ENCODE results near the gene RMC1. TPM values are rescaled to one million over a fixed set of nuclear protein-coding genes. Genes with fewer than 3 reads are reported as not detected.
"Not testable (repeated sequence)": the region's sequence is repeated elsewhere in the genome, so short reads cannot be mapped to it uniquely, and the experiment has no call there.

The RMC1 gene
- total RNA-seq, 1 donor from 2014 or later: 18.1 TPM

DNA sequence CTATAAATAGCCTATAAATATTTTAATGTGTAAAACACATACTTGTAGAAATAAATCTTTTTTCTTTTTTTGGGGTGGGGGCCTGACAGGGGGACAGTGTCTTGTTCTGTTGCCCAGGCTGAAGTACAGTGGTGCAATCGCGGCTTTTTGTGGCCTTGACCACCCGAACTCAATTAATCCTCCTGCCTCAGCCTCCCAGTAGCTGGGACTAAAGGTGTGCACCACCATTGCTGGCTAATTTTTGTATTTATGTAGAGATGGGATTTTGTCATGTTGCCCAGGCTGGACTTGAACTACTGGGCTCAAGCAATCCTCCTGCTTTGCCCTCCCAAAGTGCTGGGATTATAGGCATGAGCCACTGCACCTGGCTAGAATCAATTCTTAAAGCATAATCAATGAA, 45.4 kb downstream of the RMC1 start:
- intact Hi-C loops (cut with DNase I): no loop called here
- no peak for DNase-seq (ENCODE audit: low spot score)

DNA sequence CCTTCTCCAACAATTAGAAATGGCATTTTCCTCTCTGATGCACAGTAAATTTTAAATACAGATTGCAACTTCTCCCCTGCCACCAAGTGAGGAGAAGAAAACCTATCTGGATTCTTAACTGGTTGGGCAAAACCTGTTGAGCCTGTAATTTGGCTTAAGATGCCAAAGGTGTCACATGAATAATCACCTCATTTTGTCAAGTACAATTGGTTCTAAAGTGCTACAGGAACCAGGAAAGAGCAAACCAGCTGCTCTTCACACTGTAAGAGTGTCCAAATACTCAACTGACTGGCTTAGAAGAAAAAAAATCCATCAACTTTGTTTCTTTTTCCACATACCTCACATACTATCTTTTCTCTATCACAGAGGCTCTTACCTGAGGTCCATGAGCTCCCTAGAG, 47.6 kb downstream of the RMC1 start:
- no peak for DNase-seq (ENCODE audit: low spot score)
- intact Hi-C loops (cut with DNase I): no loop called here

DNA sequence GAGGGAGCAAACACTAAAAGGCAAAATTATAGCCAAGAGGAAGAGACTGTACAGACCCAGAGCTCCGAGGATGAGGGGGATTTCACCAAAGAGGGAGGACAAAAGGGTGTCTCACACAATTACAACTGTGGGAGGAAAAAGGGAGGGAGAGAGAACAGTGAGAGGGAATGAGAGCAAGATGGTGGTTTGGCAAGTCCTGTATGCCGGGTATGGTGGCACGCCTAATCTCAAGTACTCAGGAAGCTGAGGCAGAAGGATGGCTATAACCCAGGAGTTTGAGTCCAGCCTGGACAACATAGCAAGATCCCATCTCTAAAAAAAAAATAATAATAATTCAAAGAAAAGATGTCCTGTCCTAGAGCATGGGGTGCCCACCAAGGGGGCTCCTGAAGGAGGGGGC, 48.7 kb downstream of the RMC1 start:
- intact Hi-C loops (cut with DNase I): no loop called here
- DNase-seq (ENCODE audit: low spot score): no peak

DNA sequence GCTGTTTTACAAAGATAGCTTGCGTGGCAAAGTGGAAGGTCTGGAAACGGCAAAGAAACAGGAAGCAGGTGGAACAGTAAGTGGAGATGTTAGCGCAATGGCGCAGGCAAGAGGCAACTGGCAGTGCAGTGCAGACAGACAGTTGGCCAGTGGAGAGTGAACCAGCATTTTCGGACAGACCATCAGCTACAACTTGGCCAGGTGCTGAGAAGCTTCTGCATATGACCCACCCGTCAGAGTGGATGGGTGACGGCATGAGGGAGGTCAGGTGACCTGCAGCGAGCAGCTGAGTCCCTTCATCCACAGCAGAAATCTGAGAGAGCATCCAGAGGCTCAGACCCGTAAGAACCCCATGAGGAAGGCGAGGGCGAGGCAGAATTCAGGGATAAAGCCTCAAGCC, 49.2 kb downstream of the RMC1 start:
- DNase-seq (ENCODE audit: low spot score): no peak
- intact Hi-C loops (cut with DNase I): no loop called here

DNA sequence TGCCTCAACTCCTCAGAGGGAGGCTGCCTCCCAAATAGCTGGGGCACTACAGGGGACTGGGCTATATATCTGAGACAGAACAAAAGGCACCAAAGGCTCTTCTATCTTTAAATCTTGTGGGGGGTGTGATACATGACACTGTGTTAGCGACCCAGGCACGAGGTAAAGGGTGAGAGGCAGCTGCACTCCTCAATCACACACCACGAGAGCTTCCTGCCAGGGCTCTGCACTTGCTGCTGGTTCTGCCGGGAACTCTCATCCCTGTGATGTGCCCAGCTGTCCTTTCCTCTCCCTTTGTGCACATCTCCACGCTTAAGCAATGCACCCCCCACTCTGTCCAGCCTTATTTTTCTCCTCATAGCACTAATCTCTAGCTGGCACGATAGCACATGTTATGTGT, 50.6 kb downstream of the RMC1 start:
- intact Hi-C loops (cut with DNase I): no loop called here
- DNase-seq (ENCODE audit: low spot score): no peak

DNA sequence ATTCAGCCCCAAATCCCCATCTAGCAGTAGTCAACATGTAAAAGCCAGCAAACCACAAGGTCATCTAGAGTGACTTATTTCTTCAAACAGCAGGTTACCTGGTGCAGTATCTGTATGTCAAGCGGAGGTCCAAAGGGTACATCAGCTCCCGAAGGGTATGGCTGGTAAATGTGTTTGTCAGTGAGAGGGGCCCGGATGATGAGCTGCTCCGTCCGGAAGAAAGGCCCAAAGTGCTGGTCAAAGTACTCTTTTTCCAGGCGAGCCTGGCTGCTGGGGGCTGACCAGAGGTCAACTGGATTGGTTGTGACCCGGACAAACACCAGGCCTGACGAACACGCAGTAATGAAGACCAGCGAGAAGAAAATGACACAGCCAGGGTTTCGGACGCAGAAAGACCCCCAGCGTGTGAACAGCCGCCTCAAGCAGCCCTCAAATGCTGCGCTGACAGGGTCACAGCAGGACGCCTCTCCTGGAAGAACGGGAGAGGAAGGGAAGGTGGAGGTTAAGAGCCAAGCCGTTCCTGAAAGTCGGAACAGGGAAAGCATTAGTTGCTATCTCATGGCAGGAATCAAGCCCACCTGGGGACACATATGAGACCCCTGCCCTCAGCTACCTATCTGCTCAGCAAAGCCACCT, 53.0 kb downstream of the RMC1 start:
- intact Hi-C loops (cut with DNase I): no loop called here
- no peak for DNase-seq (ENCODE audit: low spot score)

DNA sequence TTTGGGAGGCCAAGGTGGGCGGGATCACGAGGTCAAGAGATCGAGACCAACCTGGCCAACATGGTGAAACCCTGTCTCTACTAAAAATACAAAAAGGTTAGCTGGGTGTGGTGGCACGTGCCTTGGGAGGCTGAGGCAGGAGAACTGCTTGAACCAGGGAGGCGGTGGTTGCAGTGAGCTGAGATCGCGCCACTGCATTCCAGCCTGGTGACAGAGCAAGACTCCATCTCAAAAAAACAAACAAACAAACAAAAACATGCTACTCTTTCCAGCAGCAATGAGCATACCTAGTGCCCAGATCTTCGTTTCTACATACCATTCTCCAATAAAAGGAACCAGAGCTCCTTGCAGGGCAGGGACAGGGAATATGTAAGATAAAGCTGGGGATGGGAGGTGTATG, 54.2 kb downstream of the RMC1 start:
- intact Hi-C loops (cut with DNase I); DNase-seq (ENCODE audit: low spot score): not testable (repeated sequence)

DNA sequence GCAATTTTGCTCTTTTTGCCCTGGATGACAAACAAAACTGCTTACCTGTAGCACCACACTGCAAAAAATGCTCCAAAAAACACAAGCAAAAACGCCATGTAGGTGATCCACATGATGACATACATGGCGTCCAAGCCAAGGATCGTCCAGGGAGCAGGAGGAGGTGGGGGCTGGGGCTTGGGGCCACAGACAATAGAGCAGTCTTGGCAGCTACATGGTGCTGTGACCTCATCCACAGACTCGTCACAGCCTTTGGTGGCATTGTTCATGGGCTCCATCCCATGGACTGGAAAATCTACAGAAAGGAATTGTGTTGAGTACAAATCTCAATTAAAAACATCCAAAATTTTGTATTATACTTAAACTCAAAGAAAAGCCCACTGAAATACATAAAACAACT, 56.9 kb downstream of the RMC1 start:
- no peak for DNase-seq (ENCODE audit: low spot score)
- intact Hi-C loops (cut with DNase I): no loop called here

DNA sequence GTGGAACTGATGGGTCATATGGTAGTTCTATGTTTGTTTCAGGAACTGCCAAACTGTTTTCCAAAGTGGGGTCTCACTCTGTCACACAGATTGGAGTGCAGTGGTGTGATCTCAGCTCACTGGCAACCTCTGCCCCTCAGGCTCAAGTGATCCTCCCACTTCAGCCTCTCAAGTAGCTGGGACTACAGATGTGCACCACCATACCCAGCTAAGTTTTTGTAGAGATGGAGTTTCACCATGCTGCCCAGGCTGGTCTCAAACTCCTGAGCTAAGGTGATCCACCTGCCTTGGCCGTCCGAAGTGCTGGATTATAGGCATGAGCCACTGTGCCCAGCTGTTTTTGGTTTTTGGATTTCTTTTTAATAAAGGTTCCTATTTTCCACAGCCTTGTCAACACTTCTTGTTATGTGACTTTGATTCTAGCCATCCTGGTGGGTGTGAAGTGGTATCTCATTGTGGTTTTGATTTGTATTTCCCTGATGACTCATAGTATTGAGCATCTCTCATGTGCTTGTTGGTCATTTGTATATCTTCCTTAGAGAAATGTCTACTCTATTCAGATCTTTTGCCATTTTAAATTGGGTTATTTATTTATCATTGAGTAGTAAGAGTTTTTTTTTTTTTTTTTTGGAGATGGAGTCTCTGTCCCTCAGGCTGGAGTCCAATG, 60.2 kb downstream of the RMC1 start:
- intact Hi-C loops (cut with DNase I): no loop called here
- no peak for DNase-seq (ENCODE audit: low spot score)

DNA sequence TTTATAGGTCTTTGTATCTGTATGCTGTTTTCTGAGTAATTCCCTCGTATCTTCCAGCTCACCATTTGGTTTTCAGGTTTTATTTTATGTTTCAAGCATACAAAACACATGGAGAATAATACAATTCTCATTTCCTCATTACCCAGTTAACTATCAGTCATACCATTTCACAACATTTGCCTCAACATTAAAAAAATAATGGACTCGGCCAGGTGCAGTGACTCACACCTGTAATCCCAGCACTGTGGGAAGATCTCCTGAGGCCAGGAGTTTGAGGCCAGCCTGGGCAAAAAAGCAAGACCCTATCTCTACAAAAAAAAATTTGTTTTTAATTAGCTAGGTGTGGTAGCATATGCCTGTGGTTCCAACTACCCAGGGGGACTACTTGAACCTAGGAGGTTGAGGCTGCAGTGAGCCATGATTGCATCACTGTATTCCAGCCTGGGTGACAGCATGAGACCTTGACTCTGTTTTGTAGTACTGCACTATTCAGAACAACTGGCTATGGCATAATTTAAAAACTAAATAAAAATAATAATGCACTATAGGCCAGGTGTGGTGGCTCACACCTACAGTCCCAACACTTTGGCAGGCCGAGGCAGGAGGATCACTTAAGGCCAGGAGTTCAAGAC, 62.7 kb downstream of the RMC1 start:
- intact Hi-C loops (cut with DNase I): no loop called here

DNA sequence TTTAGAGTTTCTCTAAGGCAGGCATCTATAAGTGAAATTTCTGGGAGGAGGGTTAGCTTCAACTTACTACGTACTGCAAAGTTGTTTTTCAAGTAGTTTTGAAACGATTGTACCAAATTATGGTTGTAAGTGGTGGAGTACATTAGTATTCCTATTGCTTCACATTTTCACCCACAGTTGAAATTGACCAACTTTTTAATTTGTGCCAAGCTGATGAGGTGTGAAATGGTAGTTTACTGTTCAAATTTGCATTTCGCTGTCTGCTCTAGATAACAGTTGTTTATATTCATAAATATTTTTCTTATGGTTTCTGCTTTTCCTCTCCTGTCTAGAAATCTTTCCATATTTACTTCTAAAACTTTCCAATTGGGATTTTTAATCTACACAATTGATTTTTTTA, 64.4 kb downstream of the RMC1 start:
- no peak for DNase-seq (ENCODE audit: low spot score)
- intact Hi-C loops (cut with DNase I): no loop called here

More for the DNA sequence above, 62.7 kb downstream of the RMC1 start:
- no peak for DNase-seq (ENCODE audit: low spot score)

DNA sequence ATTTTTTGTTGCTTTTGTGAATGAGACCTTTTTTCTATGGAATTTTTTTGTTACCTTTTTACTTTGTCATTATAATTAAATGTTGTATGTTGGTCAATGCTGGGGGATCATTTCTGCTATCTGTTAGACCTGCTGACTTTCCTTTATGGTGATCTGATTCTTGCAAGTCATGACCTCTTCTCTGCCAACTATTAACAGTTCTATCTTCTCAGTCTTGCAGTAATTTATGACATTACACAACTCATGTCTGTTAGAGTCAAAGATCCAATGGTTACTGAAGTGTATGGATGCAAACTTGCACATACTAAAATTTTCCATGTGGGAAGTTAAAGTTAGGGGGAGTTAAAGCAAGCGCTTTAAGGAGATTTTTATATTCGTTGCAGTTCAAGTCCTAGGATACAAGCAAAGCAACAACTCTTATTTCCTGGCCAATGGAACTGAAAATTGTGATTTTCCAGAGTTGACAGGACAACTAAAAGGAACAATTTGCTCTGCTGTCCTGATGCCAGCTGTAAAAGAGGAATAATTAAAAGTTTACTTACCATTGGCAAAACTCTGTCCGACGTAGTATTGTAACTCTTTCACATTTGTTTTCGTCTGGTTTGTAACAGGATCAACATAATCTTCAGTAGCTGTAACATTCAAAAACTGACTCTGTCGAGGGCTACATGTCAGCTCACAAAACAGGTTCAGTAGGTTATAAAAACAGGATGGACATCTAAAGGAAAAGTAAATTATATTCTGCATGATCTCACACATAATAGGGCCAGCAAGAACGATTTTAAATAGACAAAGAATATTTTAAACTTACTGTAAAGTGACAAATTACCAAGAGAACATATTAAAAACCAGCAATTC, 65.2 kb downstream of the RMC1 start:
- intact Hi-C loops (cut with DNase I): no loop called here
- no peak for DNase-seq (ENCODE audit: low spot score)

DNA sequence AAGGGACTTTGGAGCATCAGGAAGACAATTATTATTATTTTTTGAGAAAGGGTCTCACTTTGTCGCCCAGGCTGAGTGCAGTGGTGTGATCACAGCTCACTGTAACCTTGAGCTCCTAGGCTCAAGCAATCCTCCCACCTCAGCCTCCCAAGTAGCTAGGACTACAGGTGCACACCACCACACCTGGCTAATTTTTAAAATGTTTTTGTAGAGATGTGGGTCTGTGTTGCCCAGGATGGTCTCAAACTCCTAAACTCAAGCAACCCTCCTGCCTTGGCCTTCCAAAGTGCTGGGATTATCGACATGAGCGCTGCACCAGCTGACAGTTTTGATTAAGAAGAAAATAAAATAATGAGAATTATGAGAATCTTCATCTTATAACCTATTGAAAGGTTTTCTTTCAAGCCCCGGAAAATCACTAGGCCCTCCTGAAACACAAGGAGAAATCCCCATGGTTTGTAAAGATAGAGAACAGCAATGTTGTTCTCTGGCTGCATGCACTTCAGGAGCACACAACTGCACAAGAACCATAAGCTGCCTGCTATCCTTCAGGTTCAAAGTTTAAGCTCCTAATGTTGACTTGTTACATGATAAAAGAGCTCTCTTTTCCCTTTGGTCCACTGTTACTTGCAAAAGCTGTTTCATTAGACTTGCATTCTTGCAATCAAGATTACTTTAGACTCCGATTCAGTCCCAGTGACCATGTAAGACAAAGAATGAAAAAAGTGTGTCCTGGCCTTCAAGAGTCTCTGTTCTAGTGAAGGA, 66.2 kb downstream of the RMC1 start:
- DNase-seq (ENCODE audit: low spot score): no peak
- intact Hi-C loops (cut with DNase I): no loop called here

DNA sequence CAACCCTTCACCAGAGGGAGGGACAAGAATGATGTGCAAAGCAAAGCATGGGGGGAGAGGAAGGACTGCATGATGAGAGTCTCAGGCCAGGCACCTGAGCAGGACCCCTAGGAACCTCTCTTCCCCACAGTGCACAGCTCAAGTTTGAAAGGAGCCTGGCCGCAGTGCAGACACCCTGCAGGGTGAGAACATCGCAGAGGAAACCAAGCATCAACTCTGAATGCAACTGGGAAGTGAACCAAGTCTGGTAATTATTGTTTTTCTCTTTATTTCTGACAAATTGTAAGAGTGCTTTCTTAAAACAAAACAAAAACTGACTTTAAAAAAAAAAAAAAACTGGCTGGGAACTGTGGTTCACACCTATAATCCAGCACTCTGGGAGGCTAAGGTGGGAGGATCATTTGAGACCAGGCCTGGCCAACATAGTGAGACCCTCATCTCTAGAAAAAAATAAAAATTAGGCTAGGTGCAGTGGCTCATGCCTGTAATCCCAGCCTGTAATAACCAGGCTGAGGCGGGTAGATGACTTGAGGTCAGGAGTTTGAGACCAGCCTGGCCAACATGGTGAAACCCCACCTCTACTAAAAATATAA, 67.7 kb downstream of the RMC1 start:
- intact Hi-C loops (cut with DNase I): no loop called here

DNA sequence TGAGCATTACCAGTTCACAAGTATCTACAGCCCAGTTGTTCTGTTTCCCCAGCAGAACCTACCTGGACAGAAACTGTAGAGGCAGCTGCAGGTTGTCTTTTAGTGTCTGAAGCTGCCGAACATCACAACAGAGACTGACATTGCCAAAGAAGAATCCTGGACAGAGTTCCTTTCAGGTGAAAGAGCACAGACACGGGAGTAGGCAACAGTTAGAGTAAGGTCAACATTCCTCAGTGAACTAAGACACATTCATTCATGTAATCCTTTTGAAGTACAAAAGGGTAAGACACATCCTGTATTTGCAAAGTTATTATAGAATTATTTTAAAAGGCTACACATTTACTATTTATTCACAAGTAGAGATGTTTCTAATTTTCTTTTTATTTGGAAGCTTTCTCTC, 68.7 kb downstream of the RMC1 start:
- no peak for DNase-seq (ENCODE audit: low spot score)
- intact Hi-C loops (cut with DNase I): no loop called here

More for the DNA sequence above, 67.7 kb downstream of the RMC1 start:
- DNase-seq (ENCODE audit: low spot score): no peak

DNA sequence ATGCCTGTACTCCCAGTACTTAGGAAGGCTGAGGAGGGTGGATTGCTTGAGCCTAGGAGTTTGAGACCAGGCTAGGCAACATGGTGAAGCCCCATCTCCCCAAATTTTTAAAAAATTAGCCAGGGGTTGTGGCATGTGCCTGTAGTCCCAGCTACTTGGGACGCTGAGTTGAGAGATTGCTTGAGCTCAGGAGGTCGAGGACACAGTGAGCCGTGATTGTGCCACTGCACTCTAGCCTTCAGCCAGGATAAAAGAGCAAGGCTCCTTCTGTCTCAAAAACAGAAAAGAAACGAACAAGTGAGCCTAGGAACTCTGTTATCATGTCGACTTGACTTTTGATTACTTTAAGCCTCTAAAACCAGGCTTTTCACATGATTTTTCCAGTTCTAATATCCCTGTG, 69.3 kb downstream of the RMC1 start:
- no peak for DNase-seq (ENCODE audit: low spot score)
- intact Hi-C loops (cut with DNase I): no loop called here

DNA sequence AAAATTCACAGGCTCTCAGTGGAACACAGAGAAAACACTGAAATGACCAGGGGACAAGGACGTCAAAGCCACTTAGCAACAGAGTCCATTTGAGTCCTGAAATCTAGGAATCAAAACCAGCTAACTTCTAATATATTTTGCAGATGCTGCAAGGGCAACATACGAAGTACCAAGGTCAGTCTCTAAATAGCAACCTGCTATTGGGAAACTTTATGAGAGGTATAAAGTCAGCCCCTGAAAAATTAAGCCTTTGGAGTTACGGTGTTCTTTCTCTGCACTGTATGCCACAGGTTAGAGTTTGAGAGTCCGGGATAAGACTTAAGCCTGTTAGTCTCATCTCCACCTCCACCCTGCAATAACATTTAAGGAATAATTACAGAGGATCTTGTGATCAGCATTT, 69.7 kb downstream of the RMC1 start:
- DNase-seq (ENCODE audit: low spot score): no peak
- intact Hi-C loops (cut with DNase I): no loop called here

DNA sequence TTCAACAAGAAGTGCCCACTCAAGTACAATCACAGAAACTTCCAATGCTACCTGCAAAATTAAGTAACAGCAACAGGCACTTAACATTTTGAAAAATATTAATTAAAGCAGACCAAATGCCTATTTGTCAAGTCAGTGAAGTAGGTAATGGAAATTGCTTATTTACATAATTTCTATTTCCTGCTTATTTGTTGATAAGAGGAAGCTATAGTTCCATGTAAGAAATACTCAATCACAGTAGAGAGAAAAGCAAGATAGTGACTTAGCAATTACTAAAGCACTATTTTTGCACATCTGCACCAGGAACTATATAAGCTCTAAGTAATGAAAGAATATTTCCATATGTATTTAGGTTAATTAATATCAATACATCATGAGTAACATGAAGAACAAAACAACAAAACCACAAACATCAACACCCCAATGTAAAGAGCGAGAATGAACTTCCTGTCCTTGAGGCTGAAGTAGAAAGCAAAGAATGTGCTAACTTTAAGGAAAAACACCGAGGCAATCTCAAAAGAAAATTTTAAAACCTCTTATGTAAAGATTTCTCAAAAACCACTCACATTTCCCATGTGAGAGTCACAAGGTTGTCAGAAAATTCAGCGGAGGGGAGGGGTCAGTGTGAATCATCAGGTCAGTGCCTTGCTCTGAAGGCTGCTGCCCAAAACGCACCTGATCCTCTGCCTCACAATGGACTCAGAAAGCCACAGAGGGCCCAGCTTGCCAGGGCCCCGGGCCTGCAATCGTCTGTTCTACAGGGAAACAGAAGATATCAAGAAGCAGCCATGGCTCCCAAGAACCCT, 70.5 kb downstream of the RMC1 start:
- DNase-seq (ENCODE audit: low spot score): no peak
- intact Hi-C loops (cut with DNase I): no loop called here

Data from cardiac septum (tissue), 1 donor.